GM18907 (cell line): ENCODE measurements around the gene RPL21.
"Not testable (repeated sequence)": the region's sequence is repeated elsewhere in the genome, so short reads cannot be mapped to it uniquely, and the experiment has no call there.

Source experiments
- ATAC-seq: cut with Tn5 transposase; IDR thresholded peaks from one replicate; pipeline ENCODE4 v1.9.1; 2021; ENCODE audit warnings: mild to moderate bottlenecking, moderate library complexity; ENCODE audit not compliant: unreplicated experiment

Gene RPL21

GRCh38 chr13:27251166-27252091, at the start of gene RPL21:
TSS of gene RPL21 (plus strand) at chr13:27251558. CDS start at chr13:27253777, 2,219 bp downstream.
- peak; percentile 94 for ATAC-seq

GRCh38 chr13:27201661-27202060, 49.7 kb upstream of the RPL21 start:
- ATAC-seq, result no peak

- ATAC-seq, result no peak
These were observed 48.2 kb upstream of the RPL21 start for GRCh38 chr13:27203186-27203585.

GRCh38 chr13:27203854-27204253, 47.5 kb upstream of the RPL21 start:
- no peak for ATAC-seq

- ATAC-seq, result no peak
These were observed 42.8 kb upstream of the RPL21 start for GRCh38 chr13:27208514-27208913.

- no peak for ATAC-seq
These were observed 40.1 kb upstream of the RPL21 start for GRCh38 chr13:27211271-27211670.

GRCh38 chr13:27211771-27212364, 39.5 kb upstream of the RPL21 start:
- no peak for ATAC-seq

- not testable (repeated sequence) for ATAC-seq
These were observed 38.0 kb upstream of the RPL21 start for GRCh38 chr13:27213386-27213785.

- not testable (repeated sequence) for ATAC-seq
These were observed 33.6 kb upstream of the RPL21 start for GRCh38 chr13:27217791-27218190.

GRCh38 chr13:27218861-27219260, 32.5 kb upstream of the RPL21 start:
- not testable (repeated sequence) for ATAC-seq

GRCh38 chr13:27219611-27220010, 31.7 kb upstream of the RPL21 start:
- ATAC-seq, result no peak

GRCh38 chr13:27222100-27222499, 29.3 kb upstream of the RPL21 start:
- ATAC-seq, result not testable (repeated sequence)

- no peak for ATAC-seq
These were observed 24.4 kb upstream of the RPL21 start for GRCh38 chr13:27226991-27227390.

GRCh38 chr13:27228131-27228530, 23.2 kb upstream of the RPL21 start:
- ATAC-seq, result no peak

GRCh38 chr13:27229642-27230041, 21.7 kb upstream of the RPL21 start:
- no peak for ATAC-seq

- ATAC-seq, result no peak
These were observed 17.4 kb upstream of the RPL21 start for GRCh38 chr13:27233964-27234363.

GRCh38 chr13:27236478-27236877, 14.9 kb upstream of the RPL21 start:
- ATAC-seq, result no peak

GRCh38 chr13:27242702-27243101, 8.7 kb upstream of the RPL21 start:
- ATAC-seq, result no peak

- ATAC-seq, result no peak
These were observed 5.7 kb upstream of the RPL21 start for GRCh38 chr13:27245610-27246009.

GRCh38 chr13:27250833-27251165, 559 bp upstream of the RPL21 start:
- peak; percentile 18 for ATAC-seq

GRCh38 chr13:27252467-27252866, 1.1 kb downstream of the RPL21 start:
- ATAC-seq, result no peak

- ATAC-seq, result no peak
These were observed 5.8 kb downstream of the RPL21 start for GRCh38 chr13:27257233-27257568.
